Smooth muscle cell (in vitro differentiated cells): Measurements from ENCODE around the gene CNIH4. TPM values are rescaled to one million over a fixed set of nuclear protein-coding genes. Genes with fewer than 3 reads are reported as not detected.
"Not testable (repeated sequence)": the region's sequence is repeated elsewhere in the genome, so short reads cannot be mapped to it uniquely, and the experiment has no call there.

Experiments used
- DNase-seq: peaks from one replicate; lab custom pipeline; 2025; ENCODE audit not compliant: unreplicated experiment; lab: John Stamatoyannopoulos, UW
- H2AFZ ChIP-seq: fragments of 200-600 bp; sonication (generic); 2 replicates; pipeline ENCODE4 v1.6.0; 2016; ENCODE audit warnings: antibody characterized with exemption, low read depth, mild to moderate bottlenecking
- H3F3A ChIP-seq: fragments of 200-600 bp; sonication (generic); 2 replicates; pipeline ENCODE4 v1.6.0; 2017; ENCODE audit warnings: antibody characterized with exemption, low read depth
- H3K27ac ChIP-seq: fragments of 200-600 bp; sonication (generic); 2 replicates; pipeline ENCODE4 v1.5.1; 2016; ENCODE audit warnings: low read depth, mild to moderate bottlenecking
- H3K27me3 ChIP-seq: fragments of 200-600 bp; sonication (generic); 2 replicates; pipeline ENCODE4 v1.6.1; 2016; ENCODE audit warnings: low read depth, mild to moderate bottlenecking
- H3K36me3 ChIP-seq: fragments of 200-600 bp; sonication (generic); 2 replicates; pipeline ENCODE4 v1.5.1; 2016; ENCODE audit warnings: low read depth
- H3K4me1 ChIP-seq: fragments of 200-600 bp; sonication (generic); 2 replicates; pipeline ENCODE4 v1.5.1; 2016; ENCODE audit warnings: low read depth
- H3K4me2 ChIP-seq: fragments of 200-600 bp; sonication (generic); 2 replicates; pipeline ENCODE4 v1.6.0; 2016; ENCODE audit warnings: mild to moderate bottlenecking
- H3K4me3 ChIP-seq: fragments of 200-600 bp; sonication (generic); 2 replicates; pipeline ENCODE4 v1.5.1; 2016; ENCODE audit warnings: mild to moderate bottlenecking
- H3K79me2 ChIP-seq: fragments of 200-600 bp; sonication (generic); 2 replicates; pipeline ENCODE4 v1.6.0; 2016; ENCODE audit warnings: low read depth, mild to moderate bottlenecking
- H3K9ac ChIP-seq: fragments of 200-600 bp; sonication (generic); 2 replicates; pipeline ENCODE4 v1.6.0; 2016; ENCODE audit warnings: low read depth
- H3K9me3 ChIP-seq: fragments of 200-600 bp; sonication (generic); replicated peaks from 2 replicates; pipeline ENCODE4 v1.5.1; 2016; ENCODE audit warnings: low read depth
- H4K20me1 ChIP-seq: fragments of 200-600 bp; sonication (generic); 2 replicates; pipeline ENCODE4 v1.6.0; 2016; ENCODE audit warnings: low read depth
- WGBS: methylation state at CpG from one replicate; pipeline ENCODE4 v1.1.7; 2016; ENCODE audit warnings: low lambda C conversion rate; 5-methylcytosine and 5-hydroxymethylcytosine counted together
- polyA plus RNA-seq: library from polyadenylated mRNA; unstranded; fragments of >200 nt; fragmentation: Nextera tagmentation; extraction: Ambion mirVana; gene quantifications from 2 replicates; pipeline ENCODE4 v1.2.1, GENCODE V29; 2016
- total RNA-seq: library from RNA; depleted of rRNA; stranded (reverse); fragments of >200 nt; gene quantifications from 2 replicates; pipeline ENCODE4 v1.2.3, GENCODE V29; 2014
- TF ChIP-seq, protein P1 (sequence below): fragments of 200-600 bp; sonication (generic); IDR thresholded peaks from 2 replicates; pipeline ENCODE4 v1.5.1; 2017; ENCODE audit warnings: borderline replicate concordance, mild to moderate bottlenecking, antibody characterized with exemption; ENCODE audit not compliant: insufficient read depth, poor library complexity, severe bottlenecking

Gene CNIH4
- total RNA-seq (61.4 and 69.5 TPM in 2 replicates), polyA plus RNA-seq (121 and 125 TPM in 2 replicates)

DNA sequence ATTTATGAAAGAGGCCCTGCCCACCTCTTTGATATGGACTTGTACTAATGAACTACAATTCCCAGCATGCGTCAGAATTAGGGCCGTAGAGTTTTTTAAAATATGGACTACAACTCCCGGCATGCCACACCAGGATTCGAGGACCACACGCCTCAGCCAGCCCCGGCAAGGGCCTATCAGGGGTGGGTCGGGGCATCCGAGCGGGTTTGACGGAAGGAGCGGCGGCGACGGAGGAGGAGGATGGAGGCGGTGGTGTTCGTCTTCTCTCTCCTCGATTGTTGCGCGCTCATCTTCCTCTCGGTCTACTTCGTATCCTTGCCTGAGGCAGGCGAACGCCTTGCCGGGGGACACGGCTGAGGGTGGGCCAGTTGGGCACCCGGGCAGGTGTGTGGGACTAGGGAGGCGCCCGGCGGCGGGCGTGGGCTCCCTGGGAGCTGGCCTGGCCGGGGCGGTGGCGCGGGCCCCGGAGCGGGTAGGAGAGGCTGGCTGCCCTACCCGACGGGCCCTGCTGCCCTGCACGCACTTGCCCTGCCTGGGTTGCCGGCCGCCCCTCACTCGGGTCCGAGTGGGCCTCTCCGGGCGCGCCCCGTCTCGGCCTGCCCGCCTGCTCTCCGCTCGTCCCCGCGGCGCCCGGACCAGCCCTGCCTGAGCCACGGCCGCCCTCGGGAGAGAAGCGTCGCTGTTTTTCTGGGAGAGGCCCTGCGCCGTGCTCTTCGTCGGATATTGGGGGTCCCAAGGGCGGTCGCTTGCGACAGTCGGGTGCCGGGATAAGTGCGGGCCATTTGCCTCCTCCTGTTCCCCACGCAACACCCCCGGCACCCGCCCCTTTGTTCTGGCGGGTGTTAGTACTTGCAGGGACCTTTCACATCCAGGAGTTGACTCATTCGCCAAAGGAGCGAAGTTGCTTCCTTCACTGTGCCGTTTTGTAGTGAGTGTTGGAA is at the start of gene CNIH4:
Gene CNIH4, plus strand, starts transcription at position 195 of the 941 bp plus-strand sequence. Its CDS starts 46 bp downstream, at position 241.
- H3K79me2 ChIP-seq, result peaks cover 49% of the 10 kb centered on the region
- DNase-seq, result peak; percentile 46
- H3K4me1 ChIP-seq, result peaks cover 9% of the 10 kb centered on the region
- no peaks in the 10 kb centered on the region for H3F3A ChIP-seq
- peak within 1 kb of the TSS; percentile 71 for H3K9ac ChIP-seq
- H3K4me3 ChIP-seq, result peak within 1 kb of the TSS; percentile 81
- TF ChIP-seq, protein P1, sequence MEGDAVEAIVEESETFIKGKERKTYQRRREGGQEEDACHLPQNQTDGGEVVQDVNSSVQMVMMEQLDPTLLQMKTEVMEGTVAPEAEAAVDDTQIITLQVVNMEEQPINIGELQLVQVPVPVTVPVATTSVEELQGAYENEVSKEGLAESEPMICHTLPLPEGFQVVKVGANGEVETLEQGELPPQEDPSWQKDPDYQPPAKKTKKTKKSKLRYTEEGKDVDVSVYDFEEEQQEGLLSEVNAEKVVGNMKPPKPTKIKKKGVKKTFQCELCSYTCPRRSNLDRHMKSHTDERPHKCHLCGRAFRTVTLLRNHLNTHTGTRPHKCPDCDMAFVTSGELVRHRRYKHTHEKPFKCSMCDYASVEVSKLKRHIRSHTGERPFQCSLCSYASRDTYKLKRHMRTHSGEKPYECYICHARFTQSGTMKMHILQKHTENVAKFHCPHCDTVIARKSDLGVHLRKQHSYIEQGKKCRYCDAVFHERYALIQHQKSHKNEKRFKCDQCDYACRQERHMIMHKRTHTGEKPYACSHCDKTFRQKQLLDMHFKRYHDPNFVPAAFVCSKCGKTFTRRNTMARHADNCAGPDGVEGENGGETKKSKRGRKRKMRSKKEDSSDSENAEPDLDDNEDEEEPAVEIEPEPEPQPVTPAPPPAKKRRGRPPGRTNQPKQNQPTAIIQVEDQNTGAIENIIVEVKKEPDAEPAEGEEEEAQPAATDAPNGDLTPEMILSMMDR, result no peak
- no peaks in the 10 kb centered on the region for H3K36me3 ChIP-seq
- H2AFZ ChIP-seq, result peak within 1 kb of the TSS; percentile 89
- WGBS, result 1% methylated on average over 61 of the region's 78 CpGs
- no peaks in the 10 kb centered on the region for H3K27me3 ChIP-seq
- peak within 1 kb of the TSS; percentile 92 for H3K4me2 ChIP-seq
- H4K20me1 ChIP-seq, result peaks cover 43% of the 10 kb centered on the region
- H3K9me3 ChIP-seq, result no peaks in the 10 kb centered on the region
- H3K27ac ChIP-seq, result peak within 1 kb of the TSS; percentile 47

DNA sequence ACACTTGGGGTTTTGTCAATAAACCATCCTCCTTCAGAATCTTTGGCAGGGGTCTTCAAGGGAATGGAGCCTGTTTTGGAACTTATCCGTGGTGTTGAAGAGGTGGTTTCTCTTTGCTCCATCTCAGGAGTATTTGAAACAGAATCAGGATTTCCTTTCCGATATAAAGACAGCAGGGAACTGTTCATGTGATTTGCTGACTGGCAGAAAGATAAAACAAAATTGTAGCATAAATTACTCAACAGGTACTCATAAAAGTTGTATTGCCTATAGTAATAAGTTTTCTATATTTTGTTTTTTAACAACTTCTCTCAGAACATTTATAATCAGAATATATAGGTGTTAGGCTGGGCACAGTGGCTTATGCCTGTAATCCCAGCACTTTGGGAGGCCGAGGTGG is 48.6 kb upstream of the CNIH4 start:
- WGBS, result 98% methylated on average over 3 of the region's 3 CpGs
- H3K27me3 ChIP-seq, result no peaks in the 10 kb centered on the region
- no peak overlapping the region for H3K27ac ChIP-seq
- no peaks in the 10 kb centered on the region for H3K4me1 ChIP-seq
- TF ChIP-seq, protein P1, result no peak
- H2AFZ ChIP-seq, result no peak overlapping the region
- DNase-seq, result no peak
- H3K79me2 ChIP-seq, result no peaks in the 10 kb centered on the region
- H3F3A ChIP-seq, result no peaks in the 10 kb centered on the region
- H3K36me3 ChIP-seq, result peaks cover 24% of the 10 kb centered on the region
- no peak overlapping the region for H3K4me2 ChIP-seq
- no peak overlapping the region for H3K4me3 ChIP-seq
- H3K9ac ChIP-seq, result no peak overlapping the region
- no peaks in the 10 kb centered on the region for H4K20me1 ChIP-seq
- H3K9me3 ChIP-seq, result no peaks in the 10 kb centered on the region

DNA sequence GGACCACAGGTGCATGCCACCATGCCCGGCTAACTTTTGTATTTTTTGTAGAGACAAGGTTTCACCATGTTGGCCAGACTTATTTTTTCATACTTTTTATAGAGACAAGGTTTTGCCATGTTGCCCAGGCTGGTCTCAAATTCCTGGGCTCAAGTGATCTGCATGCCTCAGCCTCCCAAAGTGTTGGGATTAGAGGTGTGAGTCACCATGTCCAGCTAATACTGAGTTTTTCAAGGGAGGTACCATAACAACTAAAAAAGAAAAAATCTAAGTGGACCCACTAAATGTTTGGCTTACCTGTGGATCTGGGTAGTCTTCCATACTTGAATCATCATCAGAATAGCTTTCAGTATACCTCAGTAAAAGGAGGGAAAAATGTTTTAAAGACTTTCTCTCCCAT is 45.2 kb upstream of the CNIH4 start:
- H3K9ac ChIP-seq, H3K4me1 ChIP-seq, DNase-seq, H3K4me3 ChIP-seq, H3K36me3 ChIP-seq, H3K79me2 ChIP-seq, H3F3A ChIP-seq, H3K27me3 ChIP-seq, H4K20me1 ChIP-seq, H2AFZ ChIP-seq, H3K9me3 ChIP-seq: not testable (repeated sequence)
- peak overlapping the region; percentile 20 for H3K27ac ChIP-seq
- H3K4me2 ChIP-seq, result peak overlapping the region; percentile 52
- WGBS, result 95% methylated on average over 1 of the region's 1 CpG

DNA sequence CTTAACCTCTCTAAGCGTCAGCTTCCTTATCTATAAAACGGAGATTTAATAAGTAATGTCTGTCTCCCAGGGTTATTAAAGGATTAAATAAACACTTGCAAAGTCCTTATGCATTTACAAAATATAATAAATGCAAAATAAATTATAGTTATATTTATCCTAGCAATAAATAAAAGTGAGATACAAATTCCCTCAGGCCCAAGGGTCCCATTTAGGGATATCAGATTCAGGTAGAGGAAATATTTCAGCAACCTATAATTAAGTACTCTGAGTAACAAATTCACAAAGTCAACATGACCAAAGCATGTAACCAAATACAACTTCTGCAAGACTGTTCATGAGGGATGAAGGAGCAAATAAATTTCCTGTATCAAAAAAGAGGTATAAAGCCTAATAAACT is 44.7 kb upstream of the CNIH4 start:
- Histone ChIP-seq H3K36me3 (peaks cover 7% of the 10 kb centered on the region), H4K20me1 (peaks cover 10% of the 10 kb centered on the region), H3K79me2 (peaks cover 4% of the 10 kb centered on the region), H3K9me3 (no peaks in the 10 kb centered on the region), H3K4me3 (no peak overlapping the region), H3K4me1 (no peaks in the 10 kb centered on the region), H3K4me2 (peak overlapping the region; percentile 52), H3K27ac (peak overlapping the region; percentile 20), H3K27me3 (no peaks in the 10 kb centered on the region), H3F3A (no peaks in the 10 kb centered on the region), H2AFZ (no peak overlapping the region), H3K9ac (no peak overlapping the region)
- WGBS, result 51% methylated on average over 2 of the region's 2 CpGs
- DNase-seq, result no peak
- TF ChIP-seq, protein P1, result no peak
